RPMI8226 (cell line): Measurements from ENCODE around the gene AP1B1.
"Not testable (repeated sequence)": the region's sequence is repeated elsewhere in the genome, so short reads cannot be mapped to it uniquely, and the experiment has no call there.

Experiments used
- DNase-seq: peaks from one replicate; pipeline ENCODE4 v3.0.0-alpha.2; 2015

AP1B1 gene

DNA sequence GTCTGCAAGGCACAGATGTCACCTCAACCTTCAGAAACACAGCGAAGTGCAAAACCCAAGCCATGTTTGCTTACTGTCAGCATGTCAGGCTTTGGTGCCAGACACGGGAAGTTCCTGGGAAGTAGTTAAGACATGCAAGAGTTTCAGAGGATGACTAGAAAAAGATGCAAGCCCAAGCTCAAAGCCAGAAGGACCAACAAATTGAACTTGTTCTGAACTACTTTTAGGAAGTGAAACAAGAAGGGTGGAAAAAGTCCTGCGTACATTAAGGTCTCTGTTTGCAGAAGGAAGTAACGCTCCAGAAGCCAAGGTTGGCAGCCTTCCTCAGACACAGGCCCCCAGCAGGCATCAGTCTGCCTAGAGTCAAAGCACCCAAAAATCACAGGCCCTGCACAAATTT is 2.6 kb downstream of the AP1B1 start:
- peak; percentile 85 for DNase-seq

GRCh38 chr22:29385151-29385704 is 3.1 kb downstream of the AP1B1 start:
- no peak for DNase-seq

DNA sequence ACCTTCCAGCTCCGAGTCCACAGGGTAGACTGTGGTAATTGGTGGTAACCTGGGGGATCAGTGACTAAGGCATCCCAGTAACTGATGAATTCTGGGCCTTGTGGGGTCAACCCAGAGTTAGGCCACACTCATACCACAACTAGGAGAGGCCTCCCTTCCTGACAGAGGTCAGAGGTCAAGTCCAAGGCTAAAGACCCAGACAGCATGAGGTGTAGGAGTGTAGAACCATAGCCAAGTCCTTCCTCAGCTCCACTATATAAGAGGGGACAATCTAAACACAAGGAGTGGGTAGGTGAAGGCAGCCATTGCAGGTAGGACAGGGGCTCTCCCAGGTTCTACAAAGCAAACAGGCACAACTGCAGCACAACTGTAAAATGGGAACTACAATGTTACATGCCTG is 4.6 kb downstream of the AP1B1 start:
- no peak for DNase-seq

- no peak for DNase-seq
Measured at GRCh38 chr22:29382580-29383302, 5.6 kb downstream of the AP1B1 start.

- no peak for DNase-seq
Measured at GRCh38 chr22:29380856-29381255, 7.5 kb downstream of the AP1B1 start.

DNA sequence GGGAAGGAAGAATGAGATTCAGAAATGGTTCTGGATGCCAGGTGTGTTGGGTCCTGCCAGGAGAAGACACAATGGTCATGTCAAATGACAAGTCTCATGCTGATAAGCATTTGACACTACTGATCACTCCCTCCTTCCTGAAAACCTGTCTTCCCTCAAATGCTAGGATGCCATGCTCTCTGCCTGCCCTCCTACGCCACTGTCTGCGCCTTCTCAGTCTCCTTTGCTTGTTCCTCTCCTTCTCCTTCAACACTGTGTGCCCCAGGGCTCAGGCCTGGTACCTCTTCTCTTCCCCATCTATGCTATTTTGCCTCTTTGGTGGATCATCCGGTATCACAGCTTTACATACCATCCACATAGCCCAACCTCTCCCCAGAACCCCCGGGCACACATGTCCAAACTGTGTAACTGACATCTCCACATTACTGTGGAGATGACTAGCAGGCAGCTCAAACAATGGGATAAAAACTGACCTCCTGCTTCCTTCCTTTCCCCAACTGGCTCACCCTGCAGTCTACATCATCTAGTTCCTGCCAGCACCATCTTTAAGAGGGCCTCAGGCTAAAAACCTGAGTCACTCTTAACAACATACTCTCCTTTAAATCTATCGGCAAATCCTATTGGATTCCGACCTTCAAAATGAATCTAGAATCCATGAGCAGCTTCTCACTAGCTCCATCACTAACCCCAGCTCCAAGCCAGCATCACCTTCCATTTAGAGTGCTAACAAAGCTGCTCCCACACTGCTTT is 8.2 kb downstream of the AP1B1 start:
- DNase-seq, result no peak

DNA sequence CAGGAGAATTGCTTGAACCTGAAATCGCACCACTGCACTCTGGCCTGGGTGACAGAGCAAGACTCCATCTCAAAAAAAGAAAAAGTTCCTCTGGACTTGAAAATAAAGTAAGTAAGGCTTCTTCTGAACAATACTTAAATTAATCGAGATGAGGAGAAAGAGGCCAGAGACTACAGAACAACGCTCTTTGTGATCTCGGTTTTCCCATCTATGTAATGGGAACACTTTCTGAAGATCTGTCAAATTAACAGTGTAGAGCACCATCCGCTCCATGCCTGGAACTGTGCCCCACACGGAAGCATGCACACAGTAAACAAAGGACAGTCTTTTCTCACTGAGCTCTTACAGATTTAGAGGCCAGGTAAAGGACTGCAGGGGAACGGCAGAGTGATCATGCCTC is 9.1 kb downstream of the AP1B1 start:
- no peak for DNase-seq

DNA sequence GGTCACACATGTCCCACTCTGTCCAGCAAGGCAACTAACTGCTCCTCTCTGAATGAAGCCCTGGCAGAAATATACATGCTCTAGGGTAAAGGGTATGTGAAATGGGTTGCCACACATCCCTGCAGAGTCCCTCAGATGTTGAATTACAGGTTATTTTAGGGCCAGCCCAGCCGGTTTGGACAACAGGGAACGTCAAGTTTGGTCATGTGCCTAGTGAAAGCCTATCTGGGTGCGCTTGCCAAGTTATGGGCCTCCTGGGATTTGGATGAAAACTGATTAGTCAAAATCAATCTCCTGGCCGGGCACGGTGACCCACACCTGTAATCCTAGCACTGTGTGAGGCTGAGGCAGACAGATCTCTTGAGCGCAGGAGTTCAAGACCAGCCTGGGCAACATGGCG is 10.4 kb downstream of the AP1B1 start:
- no peak for DNase-seq

DNA sequence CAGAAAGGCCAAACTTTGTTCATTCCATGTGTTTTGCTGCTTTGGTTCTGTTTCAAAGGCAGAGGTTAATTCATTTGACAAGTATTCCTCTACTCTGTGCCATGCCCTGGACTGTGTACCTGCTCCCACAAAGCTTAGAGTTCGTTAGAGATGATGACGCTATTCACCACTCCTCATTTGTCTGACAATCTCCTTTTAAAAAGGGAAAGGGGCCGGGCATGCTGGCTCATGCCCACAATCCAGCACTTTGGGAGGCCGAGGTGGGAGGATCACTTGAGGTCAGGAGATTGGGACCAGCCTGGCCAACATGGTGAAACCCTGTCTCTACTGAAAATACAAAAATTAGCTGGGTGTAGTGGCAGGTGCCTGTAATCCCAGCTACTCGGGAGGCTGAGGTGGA is 11.7 kb downstream of the AP1B1 start:
- DNase-seq, result not testable (repeated sequence)

DNA sequence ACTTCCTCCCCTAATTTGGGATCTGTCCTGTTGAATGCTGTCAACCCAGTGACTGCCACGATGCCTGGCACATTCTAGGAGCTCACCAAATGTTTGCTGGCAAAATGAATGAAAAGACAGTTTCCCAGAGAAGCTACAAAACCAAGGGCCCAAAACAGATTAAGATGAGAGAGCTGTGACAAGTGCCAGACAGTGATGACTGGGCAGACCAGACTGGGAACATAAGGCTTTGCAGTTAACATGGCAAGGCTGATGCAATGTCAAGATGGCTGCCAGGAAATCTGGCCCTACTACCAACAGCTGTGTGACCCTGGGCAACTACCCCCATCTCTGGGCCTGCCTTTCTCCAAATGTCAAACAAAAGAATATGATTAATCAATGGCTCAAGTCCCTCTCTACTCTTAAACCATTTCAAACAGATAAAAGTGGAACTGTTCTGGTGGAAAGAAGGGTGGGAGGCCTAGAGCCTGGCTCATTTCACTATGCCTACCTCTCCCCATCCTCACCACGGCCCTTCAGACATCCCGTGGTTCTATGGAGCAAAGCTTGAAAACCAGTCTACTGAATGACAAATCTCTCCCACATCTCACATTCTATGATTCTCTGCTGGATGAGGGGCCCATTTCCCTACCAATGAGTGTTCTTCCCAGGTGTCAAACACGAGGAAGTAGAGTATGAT is 12.8 kb downstream of the AP1B1 start:
- no peak for DNase-seq

GRCh38 chr22:29374806-29375205 is 13.6 kb downstream of the AP1B1 start:
- not testable (repeated sequence) for DNase-seq

DNA sequence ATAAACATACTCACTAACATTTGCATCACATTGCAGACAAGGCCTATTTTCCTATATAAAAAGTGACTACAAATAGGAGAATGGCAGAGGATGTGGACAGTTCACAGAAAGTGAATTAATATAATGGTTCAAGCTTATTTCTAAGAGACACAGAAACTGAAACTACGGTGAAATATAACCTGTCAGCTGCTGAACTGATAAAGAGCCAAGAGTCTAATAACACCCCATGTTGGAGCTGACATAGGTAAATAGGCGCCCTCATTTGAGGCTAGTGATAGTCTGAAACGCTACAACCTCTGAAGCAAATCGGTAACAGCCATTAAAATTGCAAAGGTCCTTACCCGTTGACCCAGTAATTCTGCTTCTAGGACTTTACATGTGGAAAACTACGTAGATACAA is 14.0 kb downstream of the AP1B1 start:
- DNase-seq, result no peak

- DNase-seq, result no peak
Measured at GRCh38 chr22:29370537-29370936, 17.8 kb downstream of the AP1B1 start.

- no peak for DNase-seq
Measured at GRCh38 chr22:29369460-29369859, 18.9 kb downstream of the AP1B1 start.

DNA sequence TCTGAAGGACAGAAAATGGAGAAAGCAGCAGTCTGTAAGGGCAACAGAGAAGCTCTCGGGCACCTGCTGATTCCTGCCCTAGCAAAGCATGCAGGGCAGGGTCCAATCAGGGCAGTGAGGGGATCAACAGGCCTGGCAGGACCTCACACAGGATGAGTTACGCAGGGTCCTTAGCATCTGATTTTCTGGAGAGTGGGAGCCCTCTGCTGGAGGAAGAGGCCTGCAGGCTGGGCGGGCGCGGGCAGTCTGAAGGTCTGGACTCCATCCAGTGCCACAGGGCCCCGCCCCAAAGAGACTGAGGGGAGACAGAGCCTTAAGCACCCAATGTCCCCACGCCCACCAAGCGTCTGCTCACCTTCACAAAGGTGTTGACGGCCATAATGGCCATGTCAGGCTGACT is 28.9 kb downstream of the AP1B1 start:
- DNase-seq, result peak; percentile 12

DNA sequence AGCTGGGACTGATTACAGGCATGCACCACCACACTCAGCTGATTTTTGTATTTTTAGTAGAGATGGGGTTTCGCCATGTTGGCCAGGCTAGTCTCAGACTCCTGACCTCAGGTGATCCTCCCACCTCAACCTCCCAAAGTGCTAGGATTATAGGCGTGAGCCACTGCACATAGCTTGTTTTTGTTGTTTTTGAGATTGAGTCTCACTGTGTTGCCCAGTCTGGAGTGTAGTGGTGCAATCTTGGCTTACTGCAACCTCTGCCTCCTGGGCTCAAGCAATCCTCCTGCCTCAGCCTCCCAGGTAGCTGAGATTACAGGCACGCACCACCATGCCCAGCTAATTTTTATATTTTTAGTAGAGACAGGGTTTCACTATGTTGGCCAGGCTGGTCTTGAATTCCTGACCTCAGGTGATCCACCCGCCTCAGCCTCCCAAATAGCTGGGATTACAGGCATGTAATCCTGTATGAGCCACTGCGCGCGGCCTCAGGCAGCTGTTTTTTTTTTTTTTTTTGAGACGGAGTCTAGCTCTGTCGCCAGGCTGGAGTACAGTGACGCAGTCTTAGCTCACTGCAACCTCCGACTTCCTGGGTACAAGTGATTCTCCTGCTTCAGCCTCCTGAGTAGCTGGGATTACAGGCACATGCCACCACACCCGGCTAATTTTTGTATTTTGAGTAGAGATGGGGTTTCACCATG is 31.0 kb downstream of the AP1B1 start:
- not testable (repeated sequence) for DNase-seq

GRCh38 chr22:29353860-29354259 is 34.5 kb downstream of the AP1B1 start:
- DNase-seq, result no peak

DNA sequence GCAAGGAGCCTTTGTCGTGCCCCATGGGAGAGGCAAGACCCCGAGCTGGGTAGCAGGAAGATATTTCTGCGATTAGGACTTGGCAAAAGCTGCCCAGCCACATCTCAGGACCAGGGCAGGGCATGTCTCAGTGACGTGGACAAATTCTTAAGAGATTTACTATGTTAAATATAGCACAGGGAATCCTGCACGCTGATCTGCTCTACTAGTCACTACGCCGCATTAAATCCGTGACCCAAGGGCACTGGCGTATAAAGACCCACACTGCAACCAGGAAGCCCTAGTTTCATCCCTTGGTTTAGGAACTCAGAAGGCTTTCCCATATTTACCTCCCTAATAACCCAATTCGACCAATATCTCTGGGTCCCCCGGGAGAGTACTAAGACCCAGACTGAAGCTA is 35.1 kb downstream of the AP1B1 start:
- no peak for DNase-seq

DNA sequence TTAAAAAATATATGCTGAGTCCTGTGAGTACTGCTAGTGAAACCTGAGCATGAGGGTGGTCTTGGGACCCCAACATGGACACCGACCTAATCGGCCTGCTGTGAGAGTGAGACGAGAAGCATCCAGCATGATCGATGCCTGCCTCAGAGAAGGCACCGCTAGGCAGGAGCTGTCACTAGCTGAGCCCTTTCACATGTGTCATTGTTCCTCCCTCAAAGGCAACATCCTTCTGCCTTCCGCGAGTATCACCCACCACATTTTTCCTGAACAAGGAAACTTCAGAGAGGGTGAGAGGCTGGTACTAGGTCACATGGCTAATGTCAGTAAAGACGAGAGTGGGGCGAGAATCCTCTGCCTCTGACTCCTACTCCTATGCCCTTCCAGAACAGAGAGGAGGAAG is 35.6 kb downstream of the AP1B1 start:
- no peak for DNase-seq

- no peak for DNase-seq
Measured at GRCh38 chr22:29351891-29352290, 36.5 kb downstream of the AP1B1 start.

- no peak for DNase-seq
Measured at GRCh38 chr22:29351042-29351441, 37.3 kb downstream of the AP1B1 start.

- no peak for DNase-seq
Measured at GRCh38 chr22:29348956-29349355, 39.4 kb downstream of the AP1B1 start.

DNA sequence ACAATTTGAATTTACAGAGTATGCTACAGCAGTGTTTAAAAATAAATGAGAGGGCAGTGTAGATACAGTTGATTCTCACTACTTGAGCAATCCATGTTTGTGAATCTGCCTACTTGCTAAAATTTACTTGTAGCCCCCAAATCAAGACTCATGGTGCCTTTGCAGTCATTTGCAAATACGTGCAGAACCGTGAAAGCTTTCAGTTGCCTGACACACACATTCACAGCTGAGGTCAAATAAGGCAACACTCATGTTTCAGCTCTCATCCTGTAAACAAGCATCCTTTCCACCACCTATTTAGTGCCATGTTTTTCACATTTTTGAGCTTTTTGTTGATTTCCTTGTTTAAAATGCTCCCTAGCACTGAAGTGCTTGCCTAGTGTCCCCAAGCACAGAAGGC is 40.3 kb downstream of the AP1B1 start:
- no peak for DNase-seq
